ENCODE results near the gene DOC2B. TPM values are rescaled to one million over a fixed set of nuclear protein-coding genes. Genes with fewer than 3 reads are reported as not detected.

The DOC2B gene
- total RNA-seq, 1 experiment from 2014 or later = 2.7 TPM

GRCh38 chr17:162689-163088 lies 18.8 kb downstream of the DOC2B start:
- ChIA-PET POLR2A (no interaction called here), CTCF (interaction anchor here (0.6 to 1.6 kb wide), 4 partner anchors 18 to 402 kb away, joined by 3 to 5 read pairs (median 3); no protein-coding TSS in a partner anchor)
- no peak for ATAC-seq
- Mint-ChIP-seq H3K27ac (no peak overlapping the region), H3K4me3 (no peak overlapping the region), H3K4me1 (no peaks in the 10 kb centered on the region), H3K36me3 (no peaks in the 10 kb centered on the region), H3K9me3 (no peaks in the 10 kb centered on the region), H3K27me3 (ENCODE audit: low read depth) (peaks cover 2% of the 10 kb centered on the region; the same call in 1 of the 2 replicates)
- no peak for DNase-seq (ENCODE audit: low spot score)
- no peak for TF ChIP-seq ZNF219 (CRISPR knock-in tag; IDR thresholded peaks at IDR 0.05; ENCODE audit: borderline replicate concordance)
- TF ChIP-seq ZNF532 (CRISPR knock-in tag; IDR thresholded peaks at IDR 0.05; ENCODE audit: borderline replicate concordance) = no peak
- no peak for TF ChIP-seq ZNF396 (CRISPR knock-in tag; IDR thresholded peaks at IDR 0.05; ENCODE audit: borderline replicate concordance)
- no peak for TF ChIP-seq HMGXB4 (CRISPR knock-in tag; IDR thresholded peaks at IDR 0.05)
- TF ChIP-seq SP1 (CRISPR knock-in tag; conservative IDR thresholded peaks at IDR 0.05) = no peak
- no peak for TF ChIP-seq ZNF671 (CRISPR knock-in tag; IDR thresholded peaks at IDR 0.05)
- TF ChIP-seq ZNF138 (CRISPR knock-in tag; conservative IDR thresholded peaks at IDR 0.05) = no peak
- no peak for TF ChIP-seq ARID4B (CRISPR knock-in tag; IDR thresholded peaks at IDR 0.05; ENCODE audit: borderline replicate concordance)
- TF ChIP-seq E2F5 (CRISPR knock-in tag; IDR thresholded peaks at IDR 0.05) = no peak
- TF ChIP-seq ZBTB43 (CRISPR knock-in tag; IDR thresholded peaks at IDR 0.05) = no peak
- TF ChIP-seq ZNF232 (CRISPR knock-in tag; IDR thresholded peaks at IDR 0.05) = no peak
- no peak for TF ChIP-seq NR3C1 (CRISPR knock-in tag; conservative IDR thresholded peaks at IDR 0.05; ENCODE audit: low read depth)
- no peak for TF ChIP-seq ZNF121 (CRISPR knock-in tag; IDR thresholded peaks at IDR 0.05)
- no peak for TF ChIP-seq ZNF512 (CRISPR knock-in tag; IDR thresholded peaks at IDR 0.05; ENCODE audit: borderline replicate concordance)
- no peak for TF ChIP-seq ZNF423 (CRISPR knock-in tag; IDR thresholded peaks at IDR 0.05)
- TF ChIP-seq OVOL2 (CRISPR knock-in tag; IDR thresholded peaks at IDR 0.05; ENCODE audit: borderline replicate concordance) = no peak
- TF ChIP-seq FOXK1 (CRISPR knock-in tag; IDR thresholded peaks at IDR 0.05) = no peak
- no peak for TF ChIP-seq ZNF317 (CRISPR knock-in tag; IDR thresholded peaks at IDR 0.05; ENCODE audit: borderline replicate concordance, low read depth)
- no peak for TF ChIP-seq EMX1 (CRISPR knock-in tag; IDR thresholded peaks at IDR 0.05)
